Endothelial cell of umbilical vein (primary cell): ENCODE measurements around the gene KRTAP4-3. TPM values are rescaled to one million over a fixed set of nuclear protein-coding genes. Genes with fewer than 3 reads are reported as not detected.

Experiments used
- BruUV-seq: library from RNA; stranded (reverse); fragments of 400-500 nt; replicated peaks from 2 replicates; lab custom pipeline; 2021; lab: Mats Ljungman, UMichigan
- CTCF ChIA-PET: fragments of 300-600, 350-600 bp; sonication (Branson Sonifier 250); formaldehyde crosslinking; loops from one replicate; lab custom pipeline; 2021; ENCODE audit warnings: antibody characterized with exemption, inconsistent platforms; lab: Charles Lee
- POLR2A ChIA-PET: fragments of 300-600, 350-600 bp; sonication (Branson Sonifier 250); formaldehyde crosslinking; loops from one replicate; lab custom pipeline; 2021; ENCODE audit warnings: antibody characterized with exemption, inconsistent platforms; lab: Charles Lee
- DNase-seq: peaks from one replicate; pipeline ENCODE4 v3.0.0-alpha.2; 2011; ENCODE audit warnings: low read depth, low spot score
- FAIRE-seq: peaks from 2 replicates; lab custom pipeline; 2011; peaks lifted over from hg19 to GRCh38; lab: Jason Lieb, UNC
- H2AFZ ChIP-seq: 2 replicates; pipeline ENCODE4 v1.6.0; 2012; ENCODE audit warnings: low read depth, low read length, control low read depth, inconsistent platforms
- H3K27ac ChIP-seq: 2 replicates; pipeline ENCODE4 v1.5.1; 2011; ENCODE audit warnings: low read depth, mild to moderate bottlenecking, control low read depth, low read length, moderate library complexity; ENCODE audit not compliant: insufficient read depth
- H3K27me3 ChIP-seq, 2 experiments: 2 replicates each; pipeline versions ENCODE4 v1.6.0 to v1.6.1; 2011; ENCODE audit warnings: low read length in 2 of 2, mixed read lengths in 1 of 2; ENCODE audit not compliant: control insufficient read depth in 2 of 2, insufficient read depth in 2 of 2
- H3K36me3 ChIP-seq, 2 experiments: 2 replicates in 1 of 2; 3 replicates in 1 of 2; pipeline ENCODE4 v1.5.1; 2011; ENCODE audit warnings: low read length in 2 of 2, mild to moderate bottlenecking in 1 of 2, moderate library complexity in 1 of 2; ENCODE audit not compliant: control insufficient read depth in 2 of 2, insufficient read depth in 2 of 2; ENCODE audit errors: extremely low read depth in 1 of 2
- H3K4me1 ChIP-seq: 3 replicates; pipeline ENCODE4 v1.5.1; 2011; ENCODE audit warnings: mild to moderate bottlenecking, low read length; ENCODE audit not compliant: control insufficient read depth, insufficient read depth; ENCODE audit errors: extremely low read depth
- H3K4me2 ChIP-seq: 2 replicates; pipeline ENCODE4 v1.6.1; 2011; ENCODE audit warnings: low read length, control low read depth, mixed read lengths; ENCODE audit not compliant: insufficient read depth
- H3K4me3 ChIP-seq, 3 experiments: fragments of 200-600 bp in 1 of 3; sonication (generic), shearing (Covaris generic) in 1 of 3; replicated peaks in 1 of 3; 2 replicates each; pipeline ENCODE4 v1.5.1; 2011 to 2016; ENCODE audit warnings: control low read depth in 3 of 3, low read length in 3 of 3, mild to moderate bottlenecking in 2 of 3, inconsistent platforms in 1 of 3, low read depth in 1 of 3, moderate library complexity in 1 of 3; ENCODE audit not compliant: insufficient read depth in 1 of 3
- H3K79me2 ChIP-seq: 2 replicates; pipeline ENCODE4 v1.6.0; 2012; ENCODE audit warnings: low read length, inconsistent platforms; ENCODE audit not compliant: control insufficient read depth, insufficient read depth
- H3K9ac ChIP-seq: replicated peaks from 2 replicates; pipeline ENCODE3; 2011; ENCODE audit warnings: low read length, control low read depth; ENCODE audit not compliant: insufficient read depth; ENCODE audit errors: extremely low read depth
- H3K9me1 ChIP-seq: replicated peaks from 3 replicates; pipeline ENCODE4 v1.6.0; 2011; ENCODE audit warnings: mild to moderate bottlenecking, low read length; ENCODE audit not compliant: control insufficient read depth, insufficient read depth; ENCODE audit errors: extremely low read depth
- H3K9me3 ChIP-seq: replicated peaks from 2 replicates; pipeline ENCODE4 v1.5.1; 2012; ENCODE audit warnings: low read length, inconsistent platforms; ENCODE audit not compliant: control insufficient read depth, insufficient read depth
- H4K20me1 ChIP-seq: replicated peaks from 2 replicates; pipeline ENCODE3; 2011; ENCODE audit warnings: mild to moderate bottlenecking, low read length; ENCODE audit not compliant: control insufficient read depth, insufficient read depth; ENCODE audit errors: extremely low read depth
- EZH2 ChIP-seq: IDR thresholded peaks from 2 replicates; pipeline ENCODE4 v1.6.1; 2012; ENCODE audit warnings: borderline replicate concordance, low read depth, mild to moderate bottlenecking, moderate library complexity, low read length, inconsistent platforms; ENCODE audit not compliant: severe bottlenecking
- FOS ChIP-seq: IDR thresholded peaks from 2 replicates; pipeline ENCODE4 v1.6.1; 2011; ENCODE audit warnings: mild to moderate bottlenecking, low read length, moderate library complexity, borderline replicate concordance; ENCODE audit not compliant: insufficient read depth
- POLR2A ChIP-seq: IDR thresholded peaks from 2 replicates; pipeline ENCODE4 v1.6.1; 2012; ENCODE audit warnings: low read depth, mild to moderate bottlenecking, control low read depth, low read length
- POLR2AphosphoS5 ChIP-seq: IDR thresholded peaks from 2 replicates; pipeline ENCODE4 v1.6.1; 2012; ENCODE audit warnings: low read depth, mild to moderate bottlenecking, control low read depth, low read length, moderate library complexity; ENCODE audit not compliant: insufficient read depth
- dilution Hi-C: fragments of 300-500 bp; cut with MboI; formaldehyde crosslinking; loops from one replicate; pipeline ENCODE4 v1.15.0; 2019; ENCODE audit warnings: low sequenced_read_pairs; ENCODE audit not compliant: extremely low pct_ligation_motif_present
- intact Hi-C: fragments of 100-400 bp; cut with micrococcal nuclease; formaldehyde crosslinking; loops from one replicate; pipeline ENCODE4 v1.10.0; 2022
- polyA plus RNA-seq, 4 experiments: library from polyadenylated mRNA; depleted of rRNA in 3 of 4; stranded (reverse) in 3 of 4; unstranded in 1 of 4; fragments of >200 nt; gene quantifications; 2 replicates each; pipeline versions ENCODE4 v1.2.1 to v1.2.3, GENCODE V29; 2011 to 2012; ENCODE audit warnings: missing spikeins in 1 of 4
- total RNA-seq: library from RNA; stranded (reverse); gene quantifications from 2 replicates; pipeline ENCODE4 v1.2.3, GENCODE V29; 2021

Gene KRTAP4-3
- total and polyA plus RNA-seq, 2 donors (not counting 3 experiments of a cell fraction or from before 2014, with no cell fraction given): not detected

GRCh38 chr17:41131979-41132378 lies 36.0 kb downstream of the KRTAP4-3 start:
- Histone ChIP-seq H4K20me1 (no peaks in the 10 kb centered on the region), H3K79me2 (no peaks in the 10 kb centered on the region), H3K9me3 (no peaks in the 10 kb centered on the region), H3K9me1 (no peaks in the 10 kb centered on the region), H3K4me1 (no peaks in the 10 kb centered on the region), H3K4me3 (no peak overlapping the region), H3K9ac (no peak overlapping the region), H3K4me2 (no peak overlapping the region), H3K27ac (no peak overlapping the region), H3K27me3 (peaks cover 0 to 3% of the 10 kb centered on the region in 2 experiments), H2AFZ (no peak overlapping the region), H3K36me3 (no peaks in the 10 kb centered on the region)
- ChIA-PET POLR2A (no interaction called here), CTCF (no interaction called here)
- intact Hi-C loops: no loop called here
- DNase-seq (no peak), FAIRE-seq (no peak)
- dilution Hi-C loops: no loop called here
- TF ChIP-seq FOS: peak; percentile 46
- TF ChIP-seq POLR2A: no peak
- no TSS peak for BruUV-seq

DNA sequence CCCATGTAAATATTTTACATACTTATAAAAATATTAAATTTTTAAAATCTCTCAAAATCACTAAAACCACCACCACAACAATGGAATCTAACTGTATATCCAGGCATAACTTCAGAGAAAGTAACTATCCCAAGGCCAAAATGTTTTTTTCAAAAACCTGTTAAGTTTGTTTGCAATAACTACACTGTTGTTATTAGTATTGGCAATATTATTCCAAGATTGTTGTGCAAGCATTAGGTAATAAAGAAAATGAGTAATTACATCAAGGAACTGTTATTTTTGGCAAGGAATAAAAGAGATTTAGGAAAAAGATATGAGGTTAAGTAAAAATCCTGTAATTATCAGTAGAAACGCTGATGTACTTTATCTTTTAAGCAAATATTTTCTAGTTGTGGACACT lies 40.6 kb downstream of the KRTAP4-3 start:
- H3K4me1 ChIP-seq: no peaks in the 10 kb centered on the region
- CTCF ChIA-PET: no interaction called here
- no peaks in the 10 kb centered on the region for H3K9me3 ChIP-seq
- intact Hi-C loops (no loop called here), dilution Hi-C loops (no loop called here)
- H4K20me1 ChIP-seq: no peaks in the 10 kb centered on the region
- no peak overlapping the region for H3K27ac ChIP-seq
- no peaks in the 10 kb centered on the region for H3K79me2 ChIP-seq
- no peak overlapping the region for H3K9ac ChIP-seq
- POLR2A ChIA-PET: no interaction called here
- H2AFZ ChIP-seq: no peak overlapping the region
- H3K4me3 ChIP-seq: no peak overlapping the region
- no peaks in the 10 kb centered on the region for H3K9me1 ChIP-seq
- H3K27me3 ChIP-seq: peaks cover 0 to 3% of the 10 kb centered on the region in 2 experiments
- no peaks in the 10 kb centered on the region for H3K36me3 ChIP-seq
- FAIRE-seq: no peak
- no peak for TF ChIP-seq EZH2
- TF ChIP-seq POLR2AphosphoS5: no peak
- no peak for TF ChIP-seq FOS
- BruUV-seq: no TSS peak
- DNase-seq: no peak
- no peak overlapping the region for H3K4me2 ChIP-seq
